ENCODE results near the gene TMEM154. TPM values are rescaled to one million over a fixed set of nuclear protein-coding genes. Genes with fewer than 3 reads are reported as not detected.

TMEM154 gene
- total RNA-seq, 1 experiment from 2014 or later = 2.6 TPM

DNA sequence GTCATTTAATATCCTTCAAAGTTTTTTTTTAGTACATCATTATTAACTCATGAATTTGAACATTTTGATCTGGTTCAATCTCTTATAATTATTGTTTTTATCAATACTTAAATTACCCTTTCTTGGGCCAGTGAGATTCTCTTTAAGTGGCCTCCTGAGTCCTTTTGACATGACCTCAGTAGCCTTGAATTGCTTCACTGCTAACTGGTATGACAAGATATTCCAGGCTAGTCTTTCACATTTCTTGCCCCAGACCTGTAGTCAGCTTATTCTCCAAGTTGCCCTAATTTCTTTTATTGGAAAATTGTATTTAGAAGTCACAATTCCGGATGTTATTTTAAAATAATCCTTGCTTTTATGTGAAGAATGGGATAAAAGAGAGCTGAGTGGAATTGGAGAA lies 108.5 kb downstream of the TMEM154 start:
- no peak for TF ChIP-seq EZH2 (IDR thresholded peaks at IDR 0.05; ENCODE audit: borderline replicate concordance, low read depth, low read length, poor library complexity, severe bottlenecking)
- TF ChIP-seq, protein P1, sequence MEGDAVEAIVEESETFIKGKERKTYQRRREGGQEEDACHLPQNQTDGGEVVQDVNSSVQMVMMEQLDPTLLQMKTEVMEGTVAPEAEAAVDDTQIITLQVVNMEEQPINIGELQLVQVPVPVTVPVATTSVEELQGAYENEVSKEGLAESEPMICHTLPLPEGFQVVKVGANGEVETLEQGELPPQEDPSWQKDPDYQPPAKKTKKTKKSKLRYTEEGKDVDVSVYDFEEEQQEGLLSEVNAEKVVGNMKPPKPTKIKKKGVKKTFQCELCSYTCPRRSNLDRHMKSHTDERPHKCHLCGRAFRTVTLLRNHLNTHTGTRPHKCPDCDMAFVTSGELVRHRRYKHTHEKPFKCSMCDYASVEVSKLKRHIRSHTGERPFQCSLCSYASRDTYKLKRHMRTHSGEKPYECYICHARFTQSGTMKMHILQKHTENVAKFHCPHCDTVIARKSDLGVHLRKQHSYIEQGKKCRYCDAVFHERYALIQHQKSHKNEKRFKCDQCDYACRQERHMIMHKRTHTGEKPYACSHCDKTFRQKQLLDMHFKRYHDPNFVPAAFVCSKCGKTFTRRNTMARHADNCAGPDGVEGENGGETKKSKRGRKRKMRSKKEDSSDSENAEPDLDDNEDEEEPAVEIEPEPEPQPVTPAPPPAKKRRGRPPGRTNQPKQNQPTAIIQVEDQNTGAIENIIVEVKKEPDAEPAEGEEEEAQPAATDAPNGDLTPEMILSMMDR (conservative IDR thresholded peaks at IDR 0.05; ENCODE audit: low read depth, low read length) = no peak
- intact Hi-C loops (cut with micrococcal nuclease; ENCODE audit: unreplicated experiment) = no loop called here
- POLR2A ChIA-PET (ENCODE audit: low non-redundant PET) = no interaction called here
- CTCF ChIA-PET = no interaction called here
- no peak for DNase-seq (ENCODE audit: low spot score)
- Histone ChIP-seq H3K27me3 (replicated peaks; ENCODE audit: insufficient read depth, low read depth, low read length, poor library complexity) (no peaks in the 10 kb centered on the region), H3K4me1 (ENCODE audit: insufficient read depth, low read length, poor library complexity, severe bottlenecking) (no peaks in the 10 kb centered on the region), H3K36me3 (ENCODE audit: insufficient read depth, low read length, poor library complexity, severe bottlenecking) (no peaks in the 10 kb centered on the region), H3K4me3 (ENCODE audit: low read depth, low read length, poor library complexity, severe bottlenecking) (no peak overlapping the region), H3K9me3 (ENCODE audit: low read depth, low read length, poor library complexity, severe bottlenecking) (no peaks in the 10 kb centered on the region), H3K27ac (ENCODE audit: low read depth, low read length, poor library complexity, severe bottlenecking) (no peak overlapping the region)
- no TSS peak for BruUV-seq (replicated peaks)

Other genes starting within 250 kb of the TMEM154 start
- gene FBXW7, start 143.9 kb downstream of the TMEM154 start, total RNA-seq (2021) = 30.7 and 33.5 TPM in 2 replicates
- gene TIGD4, start 99.7 kb upstream of the TMEM154 start, total RNA-seq (2021) = 0.41 and 0.48 TPM in 2 replicates
- gene ARFIP1, start 100.0 kb upstream of the TMEM154 start, total RNA-seq (2021) = 29.8 and 30.4 TPM in 2 replicates

Data from A673 (cell line).